IMR-90 (cell line): ENCODE data around the gene SRCIN1. TPM values are rescaled to one million over a fixed set of nuclear protein-coding genes. Genes with fewer than 3 reads are reported as not detected.

ENCODE experiments used
- ATAC-seq: fragments of 200-7000 bp; cut with Tn5 transposase; 2 replicates; pipeline ENCODE4 v1.9.1; 2020; ENCODE audit warnings: low read depth, mild to moderate bottlenecking, moderate library complexity
- BruUV-seq: library from RNA; stranded (reverse); fragments of 400-500 nt; replicated peaks from 2 replicates; lab custom pipeline; 2021; lab: Mats Ljungman, UMichigan
- CTCF ChIA-PET: fragments of 300-600 bp; formaldehyde crosslinking; extraction: SDS; loops from one replicate; lab custom pipeline; 2021; ENCODE audit warnings: antibody characterized with exemption; lab: Yijun Ruan, JAX
- POLR2A ChIA-PET: fragments of 300-600 bp; sonication (Branson Sonifier 250); formaldehyde crosslinking; loops from one replicate; lab custom pipeline; 2022; ENCODE audit warnings: antibody characterized with exemption; ENCODE audit not compliant: unreplicated experiment; lab: Charles Lee
- DNase-seq: peaks from one replicate; pipeline ENCODE4 v3.0.0; 2013
- H2AFZ ChIP-seq: replicated peaks from 2 replicates; pipeline ENCODE3; 2013; ENCODE audit warnings: low read length, mild to moderate bottlenecking; ENCODE audit not compliant: poor library complexity
- H2AK5ac ChIP-seq: 2 replicates; pipeline ENCODE4 v1.6.1; 2013; ENCODE audit warnings: low read depth, low read length, inconsistent platforms
- H2AK9ac ChIP-seq: replicated peaks from 2 replicates; pipeline ENCODE3; 2013; ENCODE audit warnings: mild to moderate bottlenecking, low read depth, low read length, moderate library complexity; ENCODE audit not compliant: poor library complexity
- H2BK120ac ChIP-seq: 2 replicates; pipeline ENCODE4 v1.6.1; 2013; ENCODE audit warnings: low read depth, low read length, inconsistent platforms
- H2BK15ac ChIP-seq: 3 replicates; pipeline ENCODE4 v1.6.1; 2013; ENCODE audit warnings: low read depth, low read length, inconsistent platforms
- H2BK20ac ChIP-seq: 2 replicates; pipeline ENCODE4 v1.6.1; 2013; ENCODE audit warnings: low read depth, mild to moderate bottlenecking, inconsistent platforms, low read length, moderate library complexity
- H2BK5ac ChIP-seq: 2 replicates; pipeline ENCODE4 v1.6.1; 2013; ENCODE audit warnings: mild to moderate bottlenecking, low read depth, low read length, inconsistent platforms; ENCODE audit not compliant: poor library complexity, severe bottlenecking
- H3K14ac ChIP-seq: replicated peaks from 2 replicates; pipeline ENCODE4 v1.6.1; 2013; ENCODE audit warnings: low read depth, low read length, inconsistent platforms
- H3K18ac ChIP-seq: 2 replicates; pipeline ENCODE4 v1.6.1; 2013; ENCODE audit warnings: low read depth, low read length, control low read depth
- H3K23ac ChIP-seq: 2 replicates; pipeline ENCODE4 v1.6.1; 2013; ENCODE audit warnings: low read depth, low read length, inconsistent platforms
- H3K27ac ChIP-seq: 2 replicates; pipeline ENCODE4 v1.5.1; 2013; ENCODE audit warnings: mild to moderate bottlenecking, control low read depth, low read length; ENCODE audit not compliant: insufficient read depth
- H3K27me3 ChIP-seq: 2 replicates; pipeline ENCODE4 v1.6.1; 2013; ENCODE audit warnings: low read length; ENCODE audit not compliant: control insufficient read depth, insufficient read depth
- H3K36me3 ChIP-seq: 2 replicates; pipeline ENCODE4 v1.6.1; 2013; ENCODE audit warnings: low read length, mixed read lengths; ENCODE audit not compliant: control insufficient read depth, insufficient read depth
- H3K4ac ChIP-seq: 2 replicates; pipeline ENCODE4 v1.6.1; 2013; ENCODE audit warnings: low read depth, low read length, inconsistent platforms
- H3K4me1 ChIP-seq: 2 replicates; pipeline ENCODE4 v1.6.1; 2013; ENCODE audit warnings: low read length, mixed read lengths; ENCODE audit not compliant: control insufficient read depth, insufficient read depth
- H3K4me2 ChIP-seq: 2 replicates; pipeline ENCODE4 v1.6.1; 2013; ENCODE audit warnings: low read depth, mild to moderate bottlenecking, control low read depth, low read length, moderate library complexity
- H3K4me3 ChIP-seq: 2 replicates; pipeline ENCODE4 v1.5.1; 2013; ENCODE audit warnings: low read depth, mild to moderate bottlenecking, control low read depth, low read length, moderate library complexity; ENCODE audit not compliant: insufficient read depth
- H3K56ac ChIP-seq: 2 replicates; pipeline ENCODE4 v1.6.1; 2013; ENCODE audit warnings: low read length, inconsistent platforms; ENCODE audit not compliant: insufficient read depth; ENCODE audit errors: extremely low read depth
- H3K79me1 ChIP-seq, 2 experiments: 2 replicates each; pipeline ENCODE4 v1.6.1; 2013; ENCODE audit warnings: low read length in 2 of 2, inconsistent platforms in 1 of 2, low read depth in 1 of 2
- H3K9ac ChIP-seq: 2 replicates; pipeline ENCODE4 v1.6.1; 2013; ENCODE audit warnings: low read depth, low read length, control low read depth
- H3K9me1 ChIP-seq: 2 replicates; pipeline ENCODE4 v1.6.1; 2013; ENCODE audit warnings: low read length, inconsistent platforms; ENCODE audit not compliant: insufficient read depth
- H3K9me3 ChIP-seq: 2 replicates; pipeline ENCODE4 v1.6.1; 2013; ENCODE audit warnings: low read length; ENCODE audit not compliant: control insufficient read depth, insufficient read depth
- H4K20me1 ChIP-seq: 2 replicates; pipeline ENCODE4 v1.6.1; 2013; ENCODE audit warnings: low read length, inconsistent platforms; ENCODE audit not compliant: insufficient read depth
- H4K5ac ChIP-seq: 2 replicates; pipeline ENCODE4 v1.6.1; 2013; ENCODE audit warnings: mild to moderate bottlenecking, low read depth, low read length, control low read depth
- H4K8ac ChIP-seq, 2 experiments: 2 replicates each; pipeline ENCODE4 v1.6.1; 2013; ENCODE audit warnings: low read depth in 2 of 2, low read length in 2 of 2, control low read depth in 1 of 2, inconsistent platforms in 1 of 2
- H4K91ac ChIP-seq: 2 replicates; pipeline ENCODE4 v1.6.1; 2013; ENCODE audit warnings: low read depth, low read length, inconsistent platforms; ENCODE audit not compliant: insufficient read depth
- BHLHE40 ChIP-seq: fragments of 150-350 bp; IDR thresholded peaks from 2 replicates; pipeline ENCODE4 v1.6.1; 2016; ENCODE audit warnings: mild to moderate bottlenecking, low read depth, low read length
- CEBPB ChIP-seq: IDR thresholded peaks from 2 replicates; pipeline ENCODE4 v1.6.1; 2012; ENCODE audit warnings: low read depth, low read length, improper control_type of control experiment
- CHD1 ChIP-seq: IDR thresholded peaks from 2 replicates; pipeline ENCODE4 v1.6.1; 2012; ENCODE audit warnings: low read depth, low read length, improper control_type of control experiment
- CTCF ChIP-seq: conservative IDR thresholded peaks from 2 replicates; pipeline ENCODE4 v1.5.1; 2012; ENCODE audit warnings: mild to moderate bottlenecking, low read depth, low read length, improper control_type of control experiment
- ELK1 ChIP-seq: fragments of 150-350 bp; IDR thresholded peaks from 2 replicates; pipeline ENCODE4 v1.6.1; 2016; ENCODE audit warnings: low read depth, mild to moderate bottlenecking, low read length, moderate library complexity, borderline replicate concordance
- FOS ChIP-seq: fragments of 150-350 bp; IDR thresholded peaks from 2 replicates; pipeline ENCODE4 v1.6.1; 2016; ENCODE audit warnings: low read depth, low read length
- MAFK ChIP-seq: IDR thresholded peaks from 2 replicates; pipeline ENCODE4 v1.6.1; 2012; ENCODE audit warnings: low read depth, low read length, improper control_type of control experiment
- MAZ ChIP-seq: IDR thresholded peaks from 2 replicates; pipeline ENCODE4 v1.6.1; 2012; ENCODE audit warnings: low read depth, mild to moderate bottlenecking, low read length, improper control_type of control experiment, moderate library complexity, borderline replicate concordance
- MXI1 ChIP-seq: IDR thresholded peaks from 2 replicates; pipeline ENCODE4 v1.6.1; 2012; ENCODE audit warnings: low read depth, mild to moderate bottlenecking, low read length, moderate library complexity, borderline replicate concordance
- NFE2L2 ChIP-seq: fragments of 150-350 bp; IDR thresholded peaks from 2 replicates; pipeline ENCODE4 v1.6.1; 2016; ENCODE audit warnings: low read depth, mild to moderate bottlenecking, low read length
- POLR2A ChIP-seq: IDR thresholded peaks from 2 replicates; pipeline ENCODE4 v1.6.1; 2012; ENCODE audit warnings: mild to moderate bottlenecking, low read depth, low read length
- RAD21 ChIP-seq: IDR thresholded peaks from 2 replicates; pipeline ENCODE4 v1.6.1; 2012; ENCODE audit warnings: low read length, improper control_type of control experiment
- RCOR1 ChIP-seq: IDR thresholded peaks from 2 replicates; pipeline ENCODE4 v1.6.1; 2012; ENCODE audit warnings: mild to moderate bottlenecking, low read length, improper control_type of control experiment; ENCODE audit not compliant: insufficient replicate concordance
- RFX5 ChIP-seq: IDR thresholded peaks from 2 replicates; pipeline ENCODE4 v1.8.0; 2012; ENCODE audit warnings: low read depth, mild to moderate bottlenecking, low read length, moderate library complexity
- SMC3 ChIP-seq: fragments of 150-350 bp; IDR thresholded peaks from 2 replicates; pipeline ENCODE4 v1.6.1; 2016; ENCODE audit warnings: low read depth, mild to moderate bottlenecking, antibody characterized with exemption, low read length, moderate library complexity
- USF2 ChIP-seq: fragments of 150-350 bp; IDR thresholded peaks from 2 replicates; pipeline ENCODE4 v1.6.1; 2017; ENCODE audit warnings: mild to moderate bottlenecking, antibody characterized with exemption, low read length, low read depth
- WGBS, 2 experiments: methylation state at CpG; one replicate each; pipeline versions ENCODE4 v1.1.5 to v1.1.7; 2013; ENCODE audit warnings: missing lambda C conversion rate in 2 of 2; ENCODE audit not compliant: insufficient read length in 1 of 2; ENCODE audit errors: extremely low coverage in 2 of 2; 5-methylcytosine and 5-hydroxymethylcytosine counted together
- dilution Hi-C: fragments of 300-500 bp; cut with HindIII; formaldehyde crosslinking; loops from one replicate; pipeline ENCODE4 v1.14.3; 2018; ENCODE audit warnings: low sequenced_read_pairs; ENCODE audit not compliant: unreplicated experiment
- in situ Hi-C: fragments of 300-500 bp; cut with MboI; formaldehyde crosslinking; loops from 3 replicates; pipeline ENCODE4 v1.14.3; 2019; ENCODE audit warnings: low sequenced_read_pairs, inconsistent platforms, mixed read lengths
- intact Hi-C: fragments of 100-400 bp; cut with micrococcal nuclease; formaldehyde crosslinking; loops from 2 replicates; pipeline ENCODE4 v1.10.0; 2022
- polyA plus RNA-seq, 3 experiments: library from polyadenylated mRNA; depleted of rRNA; stranded (reverse); fragments of >200 nt; gene quantifications; 2 replicates each; pipeline ENCODE4 v1.2.3, GENCODE V29; 2012; ENCODE audit warnings: low replicate concordance in 1 of 3
- total RNA-seq: library from RNA; depleted of rRNA; stranded (reverse); fragments of >200 nt; gene quantifications from 2 replicates; pipeline ENCODE4 v1.2.3, GENCODE V29; 2012

SRCIN1 gene
- total and polyA plus RNA-seq, 2 of the 4 experiments (the other 2 are of a cell fraction) = not detected

GRCh38 chr17:38583176-38583575, 22.6 kb downstream of the SRCIN1 start:
- Histone ChIP-seq H3K4me2 (no peak overlapping the region), H3K79me1 (no peaks in the 10 kb centered on the region), H3K27me3 (peaks cover 75% of the 10 kb centered on the region), H3K4ac (no peak overlapping the region), H2BK120ac (no peak overlapping the region), H3K9me1 (0 out of 2 replicates have a peak, but pooled peaks cover 4% of the 10 kb centered on the region), H3K36me3 (no peaks in the 10 kb centered on the region), H2BK20ac (no peak overlapping the region), H3K56ac (no peak overlapping the region), H2AK5ac (no peak overlapping the region), H3K4me3 (no peak overlapping the region), H2AK9ac (no peak overlapping the region), H3K9me3 (no peaks in the 10 kb centered on the region), H3K23ac (no peak overlapping the region), H3K14ac (no peak overlapping the region), H3K27ac (no peak overlapping the region), H3K18ac (no peak overlapping the region), H4K20me1 (no peaks in the 10 kb centered on the region; the same call in 1 of the 2 replicates), H4K91ac (no peak overlapping the region), H2BK5ac (no peak overlapping the region), H3K9ac (no peak overlapping the region), H4K8ac (no peak overlapping the region), H4K5ac (no peak overlapping the region), H2AFZ (no peak overlapping the region), H3K4me1 (no peaks in the 10 kb centered on the region), H2BK15ac (no peak overlapping the region)
- no peak for TF ChIP-seq NFE2L2
- TF ChIP-seq CEBPB = no peak
- TF ChIP-seq POLR2A = no peak
- TF ChIP-seq MAZ = no peak
- no peak for TF ChIP-seq MXI1
- TF ChIP-seq RAD21 = no peak
- no peak for TF ChIP-seq SMC3
- no peak for TF ChIP-seq MAFK
- TF ChIP-seq RFX5 = no peak
- TF ChIP-seq USF2 = no peak
- TF ChIP-seq FOS = no peak
- TF ChIP-seq CTCF = no peak
- TF ChIP-seq CHD1 = no peak
- TF ChIP-seq BHLHE40 = no peak
- no peak for TF ChIP-seq RCOR1
- TF ChIP-seq ELK1 = no peak
- BruUV-seq = no TSS peak
- WGBS, 2 experiments = no CpG with 5 or more reads among the region's 3 CpGs
- intact Hi-C loops = loop anchor here (5.0 kb wide), 1 partner anchor 161 kb away; no protein-coding TSS in a partner anchor
- CTCF ChIA-PET = interaction anchor here (1.4 kb wide), 1 partner anchor 25 kb away, joined by 6 read pairs; no protein-coding TSS in a partner anchor
- POLR2A ChIA-PET = no interaction called here
- ATAC-seq = no peak
- in situ Hi-C loops = no loop called here
- no peak for DNase-seq
- dilution Hi-C loops = no loop called here
